GM18511 (cell line): Measurements from ENCODE around the gene ACKR2.
A peak's percentile ranks its signal among the peaks of the same experiment; 100 is the strongest.
"Not testable (repeated sequence)": the region's sequence is repeated elsewhere in the genome, so short reads cannot be mapped to it uniquely, and the experiment has no call there.

Source experiments
- ATAC-seq: cut with Tn5 transposase; IDR thresholded peaks from one replicate; pipeline ENCODE4 v1.9.1; 2021; ENCODE audit warnings: mild to moderate bottlenecking, moderate library complexity; ENCODE audit not compliant: unreplicated experiment

Gene ACKR2

DNA sequence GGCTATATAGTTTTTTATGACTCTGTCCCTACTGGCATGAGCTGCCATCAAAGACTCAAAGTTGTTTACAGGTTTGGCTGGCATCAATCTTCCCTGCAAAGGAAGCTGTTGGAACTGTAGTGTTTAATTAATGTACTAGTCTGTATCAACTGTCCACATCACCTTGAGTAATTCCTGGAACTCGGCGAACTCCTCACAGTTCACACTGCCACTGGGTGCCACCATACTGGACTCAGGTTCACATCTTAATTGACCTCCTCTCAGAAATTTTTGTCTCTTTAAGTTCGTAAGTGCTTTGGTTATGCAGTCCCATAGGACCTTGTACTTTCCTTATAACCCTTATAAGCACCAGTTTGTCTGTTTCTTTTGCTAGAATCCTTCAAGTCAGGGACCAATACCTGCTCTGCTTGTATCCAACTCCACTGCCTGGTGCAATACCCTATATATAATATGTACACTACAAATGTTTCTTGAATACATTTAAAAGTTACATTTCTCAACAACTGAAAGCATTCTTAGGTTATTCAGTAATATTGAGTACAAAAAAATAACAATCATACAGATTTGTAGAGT is 8.1 kb upstream of the ACKR2 start:
- ATAC-seq: no peak

DNA sequence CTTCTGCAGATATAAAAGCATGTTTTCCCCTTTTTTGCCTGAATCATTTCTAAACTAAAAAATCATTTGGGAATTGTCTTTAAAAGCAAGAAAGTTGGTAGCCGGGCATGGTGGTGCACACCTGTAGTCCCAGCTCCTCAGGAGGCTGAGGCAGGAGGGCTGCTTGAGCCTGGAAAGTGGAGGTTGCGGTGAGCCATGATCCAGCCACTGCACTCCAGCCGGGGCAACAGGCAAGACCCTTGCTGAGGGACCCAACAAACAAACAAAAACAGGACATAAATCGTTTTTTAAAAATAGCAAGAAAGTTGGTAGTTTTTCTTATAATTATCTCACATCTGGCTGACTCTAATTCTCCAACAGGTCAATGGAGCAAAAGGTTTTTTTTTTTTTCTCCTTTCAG is 7.5 kb upstream of the ACKR2 start:
- ATAC-seq: no peak

DNA sequence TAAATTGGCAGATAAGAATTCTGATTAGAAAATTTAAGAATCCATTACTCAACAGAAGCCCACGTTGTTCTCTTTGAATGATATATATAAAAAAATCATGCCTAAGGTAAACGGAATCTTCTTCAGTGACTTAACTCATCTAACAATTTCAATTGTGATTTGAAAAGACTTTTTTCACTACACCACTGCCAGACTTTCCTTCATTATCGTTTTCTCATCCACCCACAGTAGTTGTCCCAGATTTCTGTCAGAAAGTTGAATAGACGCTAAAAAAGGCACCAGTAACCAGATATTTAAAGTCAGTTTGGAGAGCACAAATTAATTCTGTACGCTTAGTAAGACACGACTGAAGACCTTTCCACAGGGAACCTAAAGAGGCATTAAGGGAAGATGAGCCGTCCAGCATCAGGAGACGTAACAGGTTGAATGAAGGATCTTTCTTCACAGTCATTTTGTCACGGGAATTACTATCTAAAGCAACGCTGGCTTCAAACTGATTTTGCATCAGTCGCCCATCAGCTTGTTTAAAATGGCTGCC is 6.3 kb upstream of the ACKR2 start:
- ATAC-seq: no peak

DNA sequence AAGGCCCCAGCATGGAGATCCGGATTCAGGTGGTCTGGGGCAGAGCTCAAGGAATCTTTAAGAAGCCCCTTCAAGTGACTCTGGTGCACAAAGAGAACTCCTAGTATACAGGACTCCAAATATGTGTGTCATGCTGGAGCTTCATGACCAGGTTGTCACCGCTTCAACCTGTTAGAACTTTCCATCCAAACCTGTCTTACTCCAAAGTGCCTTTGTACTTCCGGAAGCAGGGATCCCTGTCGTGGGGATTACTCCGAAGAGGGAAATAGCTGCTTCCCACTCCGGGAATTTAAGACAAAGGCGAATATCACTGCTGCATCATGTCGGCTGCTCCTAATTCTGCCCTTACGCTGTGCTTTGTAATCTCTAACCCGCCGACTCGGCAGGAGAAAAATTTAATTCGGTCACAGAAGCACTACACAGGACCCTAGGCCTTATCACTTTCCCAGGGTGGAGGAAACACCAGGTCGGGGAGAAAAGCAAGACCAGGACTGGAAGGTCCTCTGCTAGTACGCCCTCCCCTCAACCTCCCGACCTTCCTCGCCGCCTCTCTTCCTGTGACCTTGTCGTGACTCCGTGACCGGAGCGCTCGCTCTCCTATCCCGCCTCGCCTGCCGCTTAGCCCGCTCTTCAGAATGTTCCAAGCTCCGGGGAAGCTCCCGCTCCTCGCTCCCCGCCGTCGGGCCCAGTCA is 5.7 kb upstream of the ACKR2 start:
- peak; percentile 24 for ATAC-seq

DNA sequence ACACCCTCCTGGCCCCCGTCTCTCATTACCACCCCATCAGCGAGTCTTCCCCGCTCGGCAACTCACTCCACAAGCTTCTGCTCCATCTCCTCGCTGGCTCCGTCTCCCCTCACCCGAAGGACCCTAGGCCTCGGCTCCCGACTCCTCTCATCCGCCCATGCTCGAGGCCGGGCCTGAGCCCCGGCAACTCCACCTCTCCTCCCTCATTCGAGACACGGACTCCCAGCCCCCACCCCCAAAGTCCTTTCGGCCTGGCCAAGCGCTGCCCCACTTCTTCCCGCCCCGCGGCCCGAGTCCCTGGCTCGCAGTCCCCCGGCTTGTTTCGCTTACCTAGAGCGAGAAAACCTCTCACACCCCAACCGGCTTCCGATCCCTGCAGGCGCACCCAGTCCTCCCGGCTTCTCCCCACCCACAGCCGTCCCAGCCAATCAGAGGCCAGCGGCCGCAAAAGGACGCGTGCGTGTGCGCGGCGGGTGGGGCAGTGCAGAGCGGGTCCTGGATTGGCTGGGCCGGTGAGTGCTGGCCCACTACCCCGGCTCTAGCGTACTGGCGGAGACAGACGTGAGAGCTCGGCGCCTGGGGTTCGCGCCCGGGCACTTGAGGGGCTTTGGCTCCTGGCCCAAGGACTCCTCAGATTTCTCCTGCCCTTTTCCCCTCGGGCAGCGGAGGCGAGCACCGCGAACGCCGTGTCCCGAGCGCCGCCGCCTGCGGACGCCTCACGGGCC is 5.0 kb upstream of the ACKR2 start, which contains the start of gene HIGD1A:
Gene HIGD1A (minus strand): TSS at position 385 of the 725 bp plus-strand sequence. CDS start 10,237 bp downstream, outside the sequence.
- peak; percentile 99 for ATAC-seq

DNA sequence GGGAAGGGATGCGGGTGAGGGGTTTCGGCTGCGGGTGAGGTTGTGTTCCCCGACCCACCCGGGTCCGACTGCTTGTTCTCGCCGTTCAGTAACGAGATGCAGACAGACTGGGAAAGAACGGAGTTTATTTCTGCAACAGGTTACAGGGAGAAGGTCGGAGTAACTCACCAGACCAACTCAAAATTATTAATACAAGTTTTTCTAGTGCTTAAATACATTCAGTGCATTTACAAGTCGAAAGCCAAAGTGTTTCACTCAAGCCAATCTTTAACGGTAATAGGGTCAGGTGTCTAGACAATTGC is 4.5 kb upstream of the ACKR2 start:
- ATAC-seq: peak; percentile 19

DNA sequence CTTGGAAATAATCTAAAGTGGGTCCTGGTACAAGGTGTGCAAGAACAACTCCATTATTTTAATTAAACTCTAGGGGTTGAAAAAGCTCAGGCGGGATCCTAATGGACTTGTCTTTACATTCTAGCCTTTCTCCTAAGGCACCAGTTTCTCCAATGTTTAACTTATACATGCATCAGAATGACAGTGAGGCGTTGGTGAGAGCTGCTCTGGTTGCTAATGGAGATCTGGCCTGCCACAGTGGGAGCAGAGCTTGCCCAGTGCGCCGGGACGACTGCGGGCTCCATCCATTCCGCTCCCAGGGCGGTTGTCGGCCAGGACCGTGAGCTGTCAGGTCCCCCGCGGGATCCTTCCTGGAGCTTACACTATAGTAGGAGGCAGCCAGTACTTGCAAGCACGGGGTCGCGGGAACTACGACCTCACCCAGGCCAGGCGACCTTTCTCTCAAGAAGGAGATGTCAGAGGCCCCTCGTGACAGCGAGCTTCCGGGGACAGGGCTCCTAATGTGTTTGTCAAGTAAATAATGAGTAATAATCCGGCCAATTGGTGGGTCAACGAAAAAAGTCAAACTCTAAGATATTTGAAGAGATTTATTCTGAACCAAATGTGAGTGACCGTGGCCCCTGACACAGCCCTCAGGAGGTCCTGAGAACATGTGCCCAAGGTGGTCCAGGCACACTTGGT is 4.0 kb upstream of the ACKR2 start:
- no peak for ATAC-seq

DNA sequence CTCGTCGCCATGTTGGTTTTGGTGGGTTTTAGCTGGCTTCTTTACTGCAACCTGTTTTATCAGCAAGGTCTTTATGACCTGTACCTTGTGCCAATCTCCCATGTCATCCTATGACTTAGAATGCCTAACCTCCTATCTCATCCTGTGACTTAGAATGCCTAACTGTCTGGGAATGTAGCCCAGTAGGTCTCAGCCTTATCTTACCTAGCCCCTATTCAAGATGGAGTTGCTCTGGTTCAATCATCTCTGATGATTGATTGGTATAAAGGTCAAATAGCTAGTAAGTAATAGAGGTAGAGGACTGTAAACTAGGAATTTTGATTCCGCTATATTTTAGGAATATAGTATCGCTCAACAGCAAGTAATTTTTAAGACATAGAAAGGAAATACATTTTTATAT is 1.3 kb upstream of the ACKR2 start:
- no peak for ATAC-seq

DNA sequence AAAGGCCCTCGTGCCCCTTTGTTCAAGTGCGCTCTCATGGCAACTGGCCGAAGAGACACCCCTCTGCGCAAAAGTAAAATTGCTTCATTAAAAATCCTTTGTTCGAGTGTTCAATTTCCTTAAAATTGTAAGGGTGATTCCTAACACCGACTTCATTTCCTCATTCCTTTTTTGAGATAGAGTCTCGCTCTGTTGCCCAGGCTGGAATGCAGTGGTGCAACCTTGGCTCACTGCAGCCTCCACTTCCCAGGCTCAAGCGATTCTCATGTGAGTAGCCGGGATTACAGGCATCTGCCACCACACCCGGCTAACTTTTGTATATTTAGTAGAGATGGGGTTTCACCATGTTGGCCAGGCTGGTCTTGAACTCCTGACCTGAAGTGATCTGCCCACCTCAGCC is 1.5 kb downstream of the ACKR2 start:
- ATAC-seq: not testable (repeated sequence)

DNA sequence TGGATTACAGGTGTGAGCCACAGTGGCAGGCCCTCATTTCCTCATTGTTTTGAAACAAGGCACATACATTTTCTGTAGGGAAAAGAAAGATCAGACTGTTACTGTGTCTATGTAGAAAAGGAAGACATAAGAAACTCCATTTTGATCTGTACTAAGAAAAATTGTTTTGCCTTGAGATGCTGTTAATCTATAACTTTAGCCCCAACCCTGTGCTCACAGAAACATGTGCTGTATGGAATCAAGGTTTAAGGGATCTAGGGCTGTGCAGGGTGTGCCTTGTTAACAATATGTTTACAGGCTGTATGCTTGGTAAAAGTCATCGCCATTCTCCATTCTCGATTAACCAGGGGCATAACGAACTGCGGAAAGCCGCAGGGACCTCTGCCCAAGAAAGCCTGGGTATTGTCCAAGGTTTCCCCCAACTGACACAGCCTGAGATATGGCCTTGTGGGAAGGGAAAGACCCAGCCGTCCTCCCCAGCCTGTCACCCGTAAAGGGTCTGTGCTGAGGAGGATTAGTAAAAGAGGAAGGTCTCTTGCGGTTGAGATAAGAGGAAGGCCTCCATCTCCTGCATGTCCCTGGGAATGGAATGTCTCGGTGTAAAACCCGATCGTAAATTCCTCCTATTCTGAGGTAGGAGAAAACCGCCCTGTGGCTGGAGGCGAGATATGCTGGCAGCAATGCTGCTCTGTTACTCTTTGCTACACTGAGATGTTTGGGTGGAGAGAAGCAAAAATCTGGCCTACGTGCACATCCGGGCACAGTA is 2.1 kb downstream of the ACKR2 start:
- not testable (repeated sequence) for ATAC-seq

DNA sequence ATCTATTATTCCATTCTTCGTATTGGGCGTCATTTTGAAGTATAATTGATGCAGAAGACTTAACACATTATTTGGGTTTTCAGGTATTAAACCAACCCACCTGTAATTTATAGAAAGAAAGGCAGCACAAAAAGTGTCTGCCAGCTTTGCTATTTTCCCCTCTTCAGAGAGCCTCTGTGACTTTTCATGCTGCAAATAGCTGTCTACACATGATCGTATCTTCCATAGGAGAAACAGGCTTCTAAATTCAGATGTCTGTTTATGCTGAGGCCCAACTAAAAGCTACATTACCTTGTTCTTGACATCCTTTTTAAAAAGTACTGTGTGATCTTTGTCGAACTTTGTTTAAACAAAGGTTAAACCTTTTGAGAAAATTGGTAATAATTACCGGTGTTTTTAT is 5.0 kb downstream of the ACKR2 start:
- ATAC-seq: no peak

DNA sequence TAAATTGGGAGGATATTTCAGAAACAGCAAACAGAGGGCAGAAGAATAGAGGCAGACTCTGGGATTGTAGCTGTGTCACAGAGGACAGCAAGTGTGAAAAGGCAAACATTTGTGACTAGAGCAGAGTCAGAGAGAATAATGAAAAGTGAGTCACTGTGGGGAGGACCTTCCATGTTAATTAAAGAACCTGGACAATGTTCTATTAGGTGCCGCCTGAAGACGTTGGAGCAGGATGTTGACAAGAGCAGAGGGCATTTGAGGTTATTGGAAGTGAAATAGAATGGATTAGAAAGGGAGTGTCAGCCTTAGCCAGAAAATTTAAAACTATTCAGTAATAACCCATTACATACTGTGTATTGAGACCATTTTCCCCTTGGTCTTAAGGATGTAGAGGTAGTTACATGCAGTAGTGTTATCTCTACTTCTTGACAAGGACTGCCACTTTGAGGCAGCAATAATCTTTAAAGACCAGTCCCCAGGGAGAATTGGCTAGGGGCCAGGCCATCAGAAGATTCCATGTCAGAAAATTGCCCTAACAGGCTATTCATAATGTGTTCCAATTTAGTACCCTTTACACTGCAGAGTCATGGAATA is 5.8 kb downstream of the ACKR2 start:
- ATAC-seq: no peak

DNA sequence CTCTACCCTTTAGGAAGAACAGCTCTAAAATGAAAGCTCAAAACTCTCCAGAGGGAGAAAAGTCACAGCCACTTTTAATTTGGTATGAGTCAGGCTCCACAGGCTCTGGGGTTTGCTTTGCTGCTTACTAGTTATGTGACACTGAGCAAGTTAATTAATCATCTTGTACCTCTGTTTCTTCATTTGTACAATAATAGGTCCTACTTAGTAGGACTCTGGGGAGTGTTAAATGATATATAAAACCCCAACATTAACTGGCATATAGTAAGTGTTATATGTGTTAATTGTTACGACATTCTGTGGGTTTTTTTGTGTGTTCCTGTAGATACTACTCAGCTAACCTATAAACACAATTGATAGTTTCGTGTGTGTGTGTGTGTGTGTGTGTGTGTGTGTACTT is 6.6 kb downstream of the ACKR2 start:
- no peak for ATAC-seq

DNA sequence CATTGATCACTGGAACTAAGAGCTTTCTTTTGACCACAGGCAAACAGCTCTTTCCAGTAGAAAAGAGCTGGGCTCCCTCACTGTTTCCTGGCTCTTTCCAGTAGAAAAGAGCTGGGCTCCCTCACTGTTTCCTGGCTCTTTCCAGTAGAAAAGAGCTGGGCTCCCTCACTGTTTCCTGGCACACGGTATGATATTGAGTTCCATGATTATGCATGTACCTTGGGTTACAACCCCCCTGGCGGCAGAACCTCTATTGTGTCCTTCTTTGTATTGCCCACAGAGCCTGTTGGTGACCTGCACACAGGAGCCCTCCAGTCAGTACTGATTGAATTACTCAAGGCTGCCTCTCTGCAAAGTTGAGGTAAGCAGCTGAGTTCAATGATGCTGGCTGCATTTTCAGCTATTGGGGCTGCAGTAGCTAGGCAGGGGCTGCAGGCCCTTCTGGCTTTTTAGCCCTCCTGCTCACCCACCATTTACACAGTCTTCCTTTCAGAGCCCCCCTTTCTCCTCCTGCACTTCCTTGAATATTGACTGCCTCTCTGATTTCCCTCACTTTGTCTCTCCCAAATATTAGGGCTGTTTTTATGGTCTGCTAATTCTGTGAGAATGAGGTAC is 10.2 kb downstream of the ACKR2 start:
- ATAC-seq: no peak

DNA sequence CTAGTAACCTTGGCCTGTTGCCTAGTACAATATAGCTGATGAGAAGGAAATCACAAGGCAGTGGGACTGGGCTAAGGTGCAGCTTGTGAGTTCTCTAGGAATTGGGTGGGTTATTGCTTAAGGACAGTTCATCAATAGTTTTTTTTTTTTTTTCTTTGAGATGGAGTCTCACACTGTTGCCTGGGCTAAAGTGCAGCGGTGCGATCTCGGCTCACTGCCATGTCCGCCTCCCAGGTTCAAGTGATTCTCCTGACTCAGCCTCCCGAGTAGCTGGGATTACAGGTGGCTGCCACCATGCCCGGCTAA is 11.5 kb downstream of the ACKR2 start:
- no peak for ATAC-seq

DNA sequence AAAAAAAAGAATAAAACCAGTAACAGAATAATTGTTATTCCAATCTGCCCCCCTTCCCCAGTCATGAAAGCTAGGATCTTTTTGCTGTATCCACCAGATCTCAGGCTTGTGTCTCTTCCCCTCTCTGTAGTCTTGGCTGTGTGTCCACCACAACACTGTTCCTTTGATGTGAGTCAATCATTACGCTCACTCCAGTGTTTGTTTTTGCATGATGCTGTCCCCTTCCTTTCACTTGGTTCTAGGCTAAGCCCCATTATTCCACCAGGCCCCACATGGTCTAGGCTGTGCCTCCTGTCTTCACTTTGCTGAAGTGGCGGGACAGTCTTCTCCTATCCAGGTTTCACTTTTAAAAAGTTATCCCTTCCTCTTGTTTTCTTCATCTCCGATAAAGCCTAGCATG is 13.6 kb downstream of the ACKR2 start:
- ATAC-seq: no peak

DNA sequence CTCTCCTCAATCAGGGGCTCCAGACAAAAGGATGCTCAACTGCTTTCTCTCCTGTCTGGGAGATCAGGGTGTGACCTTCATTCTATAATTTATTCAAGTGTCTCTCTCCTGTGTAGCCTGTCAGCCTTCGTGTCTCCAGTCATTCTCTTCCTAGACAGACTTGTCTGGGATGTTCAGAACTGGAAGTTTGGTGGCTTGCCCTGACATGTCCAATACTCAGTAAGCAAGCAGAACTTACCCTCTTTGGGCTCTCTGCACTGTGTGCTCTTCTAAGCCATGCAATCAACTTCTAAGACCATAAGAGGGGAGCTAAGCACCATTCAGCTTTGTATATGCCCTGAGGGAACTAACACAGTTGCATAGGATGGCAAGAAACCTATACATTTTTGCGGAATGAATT is 14.1 kb downstream of the ACKR2 start:
- ATAC-seq: no peak

DNA sequence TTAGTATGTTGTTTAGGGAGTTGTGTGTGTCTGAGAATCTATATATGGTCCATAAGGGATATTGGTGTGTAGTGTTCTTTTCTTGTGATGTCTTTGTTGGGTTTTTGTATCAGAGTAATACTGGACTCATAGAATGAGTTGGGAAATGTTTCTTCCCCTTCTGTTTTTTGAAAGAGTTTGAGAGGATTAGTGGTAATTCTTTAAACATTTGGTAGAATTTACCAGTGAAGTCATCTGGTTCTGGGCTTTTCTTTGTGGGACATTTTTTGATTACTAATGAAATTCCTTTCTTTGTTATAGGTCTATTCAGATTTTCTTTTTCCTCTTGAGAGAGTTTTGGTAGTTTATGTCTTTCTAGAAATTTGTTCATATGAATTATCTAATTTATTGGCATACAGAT is 16.9 kb downstream of the ACKR2 start:
- no peak for ATAC-seq

DNA sequence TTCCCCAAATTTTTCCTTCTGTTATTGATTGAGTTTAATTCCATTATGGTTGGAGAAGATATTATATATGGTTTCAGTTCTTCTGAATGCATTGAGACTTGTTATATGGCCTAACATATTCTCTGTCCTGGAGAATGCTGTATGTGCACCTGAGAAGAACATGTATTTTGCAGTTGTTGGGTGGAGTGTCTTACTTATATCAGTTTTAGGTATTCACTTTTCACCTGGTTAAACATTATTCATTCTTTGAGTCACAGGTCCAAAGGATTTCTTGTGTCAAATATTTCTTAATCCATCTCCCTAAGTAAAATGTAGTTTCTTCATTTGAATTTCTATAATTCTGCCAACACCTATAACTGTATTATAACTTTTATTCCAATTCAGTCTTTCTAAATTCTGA is 17.8 kb downstream of the ACKR2 start:
- ATAC-seq: no peak

DNA sequence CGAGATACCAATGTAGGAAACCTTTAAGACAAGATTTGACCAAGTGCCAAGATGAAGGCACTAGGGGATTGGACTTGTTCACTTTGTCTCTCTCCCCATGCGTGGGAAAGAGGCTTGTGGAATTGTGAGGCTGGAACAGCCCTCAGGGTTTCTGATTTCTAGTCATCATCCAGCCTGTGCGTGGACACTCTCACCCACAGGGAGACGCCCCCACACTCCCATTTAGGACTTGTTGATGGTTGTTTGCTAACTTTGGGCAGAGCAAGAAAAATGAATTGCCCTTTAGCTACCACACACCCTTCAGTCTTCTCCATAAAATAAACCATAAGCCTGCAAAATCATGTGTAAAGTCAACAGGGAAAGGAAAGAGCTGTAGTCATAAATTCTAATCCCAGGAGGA is 18.4 kb downstream of the ACKR2 start:
- no peak for ATAC-seq
